GM23248 (cell line): ENCODE data around the gene COP1.
"Not testable (repeated sequence)": the region's sequence is repeated elsewhere in the genome, so short reads cannot be mapped to it uniquely, and the experiment has no call there.

ENCODE experiments used
- EZH2 ChIP-seq: fragments of 200-600 bp; sonication (generic); IDR thresholded peaks from 2 replicates; pipeline ENCODE4 v1.6.1; 2018; ENCODE audit warnings: antibody characterized with exemption, mild to moderate bottlenecking; ENCODE audit not compliant: insufficient read depth, poor library complexity, severe bottlenecking
- EZH2phosphoT487 ChIP-seq: fragments of 200-600 bp; sonication (generic); IDR thresholded peaks from 2 replicates; pipeline ENCODE4 v1.6.1; 2018; ENCODE audit warnings: antibody characterized with exemption, moderate library complexity, mild to moderate bottlenecking, low read depth; ENCODE audit not compliant: insufficient read depth

- TF ChIP-seq EZH2phosphoT487, EZH2: not testable (repeated sequence)
Observed at GRCh38 chr1:175992825-175993224, 214.3 kb downstream of the COP1 start.
